ENCODE measurements around the gene TBXA2R.

Gene TBXA2R

GRCh38 chr19:3619631-3620012 lies 12.9 kb upstream of the TBXA2R start:
- no peak for DNase-seq (ENCODE audit: low read depth)

GRCh38 chr19:3618811-3619630 lies 12.3 kb upstream of the TBXA2R start:
- no peak for DNase-seq (ENCODE audit: low read depth)

DNA sequence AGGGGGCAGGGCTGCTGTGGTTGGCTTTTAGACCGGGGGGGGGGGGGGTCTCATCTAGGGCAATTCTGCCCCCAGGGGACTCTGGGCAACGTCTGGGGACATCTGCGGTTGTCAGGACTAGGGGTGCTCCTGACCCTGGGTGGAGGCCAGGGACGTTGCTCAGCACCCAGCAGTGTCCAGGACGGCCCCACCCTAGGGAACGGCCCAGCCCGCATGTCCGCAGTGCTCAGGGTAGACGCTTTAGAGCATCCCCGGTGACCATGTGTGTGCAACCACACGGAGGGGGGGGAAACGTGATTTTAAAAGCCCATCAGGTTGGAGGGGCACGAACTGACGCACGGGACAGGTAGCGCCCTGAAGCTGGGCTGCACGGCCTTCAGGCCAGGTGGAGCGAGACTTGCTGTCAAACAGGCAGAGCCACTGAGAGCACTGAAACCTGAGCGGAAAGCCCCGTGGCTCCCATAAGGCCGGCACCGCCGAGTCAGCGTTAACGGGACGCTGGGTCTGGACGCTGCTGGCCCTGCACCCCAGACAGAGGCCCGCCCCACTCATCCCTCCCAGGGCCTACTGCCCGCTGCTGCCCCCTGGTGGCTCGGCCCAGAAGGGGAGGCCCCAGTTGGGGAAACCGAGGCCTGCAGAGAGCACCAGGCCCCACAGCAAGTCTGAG lies 11.6 kb upstream of the TBXA2R start:
- DNase-seq (ENCODE audit: low read depth), result peak; percentile 34

GRCh38 chr19:3617463-3617862 lies 10.8 kb upstream of the TBXA2R start:
- no peak for DNase-seq (ENCODE audit: low read depth)

DNA sequence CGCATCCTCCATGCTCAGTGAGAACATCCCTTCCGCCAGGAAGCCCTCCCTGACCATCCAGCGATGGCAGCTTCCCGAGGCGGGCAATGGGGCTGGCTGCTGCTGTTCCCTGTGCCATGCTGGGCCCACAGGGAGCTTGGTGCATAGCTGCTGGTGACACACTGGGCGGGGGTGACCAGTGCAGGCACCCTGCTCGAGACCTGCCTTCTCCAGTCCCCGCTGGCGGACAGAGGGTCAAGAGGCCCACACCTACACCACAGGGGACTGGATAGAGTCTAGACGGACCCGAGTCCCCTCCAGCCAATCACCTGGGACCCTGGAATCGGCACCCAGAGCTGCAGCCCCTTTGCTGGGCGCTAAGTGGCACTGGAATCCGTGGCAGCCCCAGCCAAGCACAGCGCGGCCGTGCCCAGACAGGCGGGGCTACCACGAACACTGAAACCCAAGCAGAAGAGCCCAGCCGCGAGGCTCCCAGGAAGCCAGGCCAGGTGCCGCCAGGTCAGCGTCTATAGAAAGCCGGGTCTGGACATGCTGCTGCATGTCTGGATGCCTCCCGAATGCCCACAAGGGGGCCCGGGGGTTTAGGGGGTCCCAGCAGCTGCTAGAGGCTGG lies 9.0 kb upstream of the TBXA2R start:
- no peak for DNase-seq (ENCODE audit: low read depth)

DNA sequence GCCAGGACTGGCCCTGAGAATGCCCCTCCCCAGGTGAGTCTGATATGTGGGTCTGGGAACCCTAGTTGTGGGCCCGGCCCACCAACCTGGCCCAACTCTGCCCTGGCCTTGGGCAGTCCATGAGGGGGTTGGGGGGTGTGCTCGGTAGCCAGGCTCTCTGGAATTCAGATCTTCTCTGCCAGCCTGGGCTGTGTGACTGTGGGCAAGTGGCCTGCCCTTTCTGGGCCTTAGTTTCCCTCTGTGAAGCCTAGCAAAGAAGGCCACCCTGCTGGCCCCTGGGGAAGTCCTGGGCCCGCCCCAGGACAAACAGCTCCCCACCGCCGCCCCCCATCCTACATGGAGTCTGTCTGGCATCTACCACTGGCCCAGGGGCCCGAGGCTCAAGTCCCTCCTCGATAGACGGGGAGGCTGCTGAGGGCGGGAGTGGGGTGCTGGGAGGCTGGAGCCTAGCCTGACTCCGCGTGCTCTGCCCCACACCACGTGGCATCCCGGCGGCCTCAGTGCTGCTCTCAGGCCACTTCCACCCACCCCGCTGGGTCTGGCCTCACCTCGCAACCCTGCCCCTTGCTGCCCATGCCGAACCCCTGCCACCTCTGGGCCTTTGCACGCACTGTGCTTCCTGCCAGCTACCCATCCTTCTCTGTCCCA lies 8.3 kb upstream of the TBXA2R start:
- DNase-seq (ENCODE audit: low read depth), result no peak

GRCh38 chr19:3613818-3614661 lies 7.4 kb upstream of the TBXA2R start:
- no peak for DNase-seq (ENCODE audit: low read depth)

DNA sequence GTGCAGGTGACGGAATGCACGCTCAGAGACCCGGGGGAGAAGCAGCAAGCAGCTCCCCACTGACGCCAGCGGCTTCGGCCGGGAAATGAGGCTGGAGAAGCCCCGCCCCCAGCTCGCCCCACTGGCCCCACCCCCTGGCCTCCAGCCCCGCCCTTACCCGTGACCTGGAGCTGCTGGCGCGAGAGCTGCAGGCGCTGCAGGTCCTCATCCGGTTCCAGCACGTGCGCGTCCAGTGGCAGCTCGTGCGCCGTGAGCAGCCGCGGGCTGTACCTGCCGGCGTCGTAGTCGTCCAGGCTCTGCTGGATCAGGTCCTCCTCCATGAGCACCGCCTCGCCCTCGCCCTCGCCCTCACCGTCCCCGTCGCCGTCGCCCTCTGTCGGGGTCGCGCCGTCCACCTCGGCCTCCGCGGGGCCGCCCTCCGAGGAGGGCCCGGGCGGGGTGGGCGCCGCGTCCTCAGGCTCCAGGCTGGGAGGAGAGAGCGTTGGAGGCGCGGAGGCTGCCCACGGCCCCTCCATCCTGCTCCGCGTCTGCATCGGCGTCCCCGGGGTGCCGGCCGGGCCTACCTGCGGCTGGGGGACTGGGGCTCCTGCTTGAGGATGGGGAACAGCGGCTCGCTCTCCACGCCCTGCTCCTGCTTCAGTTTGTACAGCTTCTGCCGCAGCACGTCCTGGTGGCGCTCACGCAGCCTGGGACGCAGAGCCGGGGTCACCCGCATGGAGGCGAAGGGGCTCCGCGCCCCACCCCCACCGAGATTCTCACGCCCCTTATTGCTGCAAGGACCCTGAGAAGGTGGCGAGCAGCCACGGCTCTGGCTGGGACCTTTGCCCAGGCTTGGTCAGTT lies 6.4 kb upstream of the TBXA2R start:
- DNase-seq (ENCODE audit: low read depth), result no peak

DNA sequence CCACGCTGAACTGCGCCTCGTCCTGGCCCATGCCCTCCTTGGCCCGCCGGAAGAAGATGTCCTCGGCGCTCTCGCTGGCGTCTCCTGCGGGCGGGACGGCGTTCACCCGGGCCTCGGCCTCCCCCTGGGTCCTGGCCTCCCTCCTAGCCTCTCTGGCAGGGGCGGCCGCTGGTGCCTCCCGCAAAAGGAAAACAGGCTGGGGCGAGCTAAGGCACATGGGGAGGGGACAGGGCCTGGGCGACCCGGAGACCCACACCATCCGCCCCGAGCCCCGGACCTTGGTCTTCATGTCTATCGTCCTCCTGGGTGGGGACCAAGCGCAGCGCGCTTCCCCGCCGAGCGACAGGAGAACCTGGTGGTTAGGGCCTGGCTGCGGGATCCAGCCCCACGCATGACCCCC lies 5.7 kb upstream of the TBXA2R start:
- DNase-seq (ENCODE audit: low read depth), result no peak

DNA sequence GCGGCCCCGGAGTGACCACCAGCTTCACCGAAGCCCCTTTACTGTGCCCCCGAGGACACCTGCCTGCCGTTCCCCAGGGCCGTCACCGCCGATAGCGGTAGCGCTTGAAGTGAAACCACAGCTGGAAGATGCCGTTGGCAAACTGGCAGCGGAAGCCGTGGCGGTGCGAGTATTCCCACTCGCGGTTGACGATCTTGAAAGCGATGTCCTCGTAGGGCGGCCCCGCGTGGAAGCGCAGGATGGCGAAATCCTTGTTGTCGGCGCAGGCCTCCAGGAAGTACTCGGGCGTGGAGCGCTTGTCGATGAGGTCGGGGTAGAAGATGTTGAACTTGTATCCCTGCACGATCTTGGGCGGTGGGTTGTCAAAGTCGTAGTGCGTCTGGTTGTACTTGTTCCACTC lies 5.2 kb upstream of the TBXA2R start:
- DNase-seq (ENCODE audit: low read depth), result no peak

DNA sequence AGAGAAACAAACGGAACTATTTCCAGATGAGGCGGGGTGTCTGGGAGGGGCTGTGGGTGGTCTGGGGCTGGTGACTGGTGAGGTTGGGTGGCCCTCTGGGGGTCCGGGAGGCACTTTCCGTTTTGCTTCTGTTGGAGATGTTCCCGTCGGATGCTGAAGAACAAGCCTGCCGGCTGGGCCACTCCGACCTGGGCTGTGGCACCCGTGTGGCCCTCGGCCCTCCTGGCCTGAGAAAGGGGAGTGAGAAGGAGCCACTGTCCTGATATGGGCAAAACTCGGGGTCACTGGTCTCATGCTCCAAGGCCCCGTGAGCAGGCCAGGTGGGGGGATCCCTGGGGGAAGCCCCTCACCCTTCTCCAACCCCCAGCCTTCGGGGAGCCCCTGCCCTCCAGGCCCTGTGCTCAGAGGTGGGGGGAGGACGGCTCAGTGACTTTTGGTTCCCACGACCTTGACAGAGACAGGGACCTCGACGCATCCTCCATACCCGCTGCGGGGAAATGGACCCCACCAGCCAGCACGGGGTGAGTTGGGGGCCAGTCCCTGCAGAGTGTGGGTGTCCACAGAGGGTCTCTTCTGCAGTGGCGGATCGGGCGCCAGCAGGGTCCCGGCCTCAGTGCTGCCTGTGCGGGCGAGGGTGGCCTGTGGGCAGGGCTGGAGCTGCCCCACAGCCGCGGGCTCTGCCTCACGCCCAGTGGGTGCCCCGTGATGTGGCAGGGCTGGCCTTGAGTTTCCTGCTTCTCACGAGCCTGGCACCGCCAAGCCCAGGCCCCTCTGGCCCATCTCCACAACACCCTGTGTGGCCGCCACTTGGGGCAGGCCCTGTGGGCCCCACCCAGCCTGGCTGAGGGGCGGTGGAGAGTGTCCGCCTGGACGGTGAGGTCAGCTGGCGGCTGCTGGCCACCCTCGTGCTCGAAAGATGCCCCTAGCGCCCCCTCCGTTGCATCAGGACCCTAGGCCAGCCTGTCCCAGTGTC lies 4.4 kb upstream of the TBXA2R start:
- DNase-seq (ENCODE audit: low read depth), result no peak

DNA sequence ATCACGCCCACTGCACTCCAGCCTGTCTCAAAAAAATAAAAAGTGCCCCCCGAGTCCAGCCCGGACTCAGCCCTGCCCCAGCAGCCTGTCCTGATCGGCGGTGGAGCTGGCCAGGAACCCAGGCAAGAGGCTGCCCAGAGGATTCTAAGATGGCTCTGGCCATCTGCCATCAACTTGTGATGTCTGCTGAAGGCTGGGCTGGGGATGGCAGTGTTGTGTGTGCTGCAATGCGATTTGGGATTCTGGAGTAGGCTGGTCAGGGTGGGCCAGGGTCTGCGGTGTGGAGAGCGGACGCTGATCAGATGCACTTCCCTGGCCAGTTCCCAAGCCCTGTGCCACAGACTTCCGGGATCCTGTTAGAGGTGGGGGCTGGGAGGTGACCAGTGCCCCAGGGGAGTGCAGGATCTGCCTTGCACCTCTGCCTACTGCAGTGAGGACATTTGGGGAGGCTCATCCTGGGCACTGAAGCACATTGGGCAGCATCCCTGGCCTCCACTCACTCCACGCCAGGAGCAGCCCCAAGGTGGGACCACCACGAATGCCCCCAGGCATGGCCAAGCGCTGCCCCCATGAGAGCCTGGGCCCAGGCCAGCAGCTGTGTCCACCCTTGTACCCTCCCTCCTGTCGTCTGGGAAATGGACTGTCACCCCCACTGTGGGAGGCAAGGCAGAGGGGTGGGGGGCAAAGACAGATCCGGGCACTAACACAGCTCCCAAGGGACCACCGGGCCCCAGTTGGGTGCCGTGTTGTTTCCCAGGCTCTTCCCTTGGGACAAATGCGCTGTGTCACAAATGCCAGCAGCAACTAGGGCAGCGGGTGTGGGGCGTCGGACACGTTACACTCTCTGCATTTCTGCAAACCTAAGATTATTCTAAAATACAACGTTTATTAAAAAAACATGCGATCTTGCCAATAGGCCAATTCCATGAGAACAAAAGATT lies 3.4 kb upstream of the TBXA2R start:
- DNase-seq (ENCODE audit: low read depth), result no peak

GRCh38 chr19:3608750-3609322 lies 2.2 kb upstream of the TBXA2R start:
- no peak for DNase-seq (ENCODE audit: low read depth)

GRCh38 chr19:3608079-3608641 lies 1.5 kb upstream of the TBXA2R start:
- no peak for DNase-seq (ENCODE audit: low read depth)

GRCh38 chr19:3607303-3608078 lies 816 bp upstream of the TBXA2R start:
- no peak for DNase-seq (ENCODE audit: low read depth)

DNA sequence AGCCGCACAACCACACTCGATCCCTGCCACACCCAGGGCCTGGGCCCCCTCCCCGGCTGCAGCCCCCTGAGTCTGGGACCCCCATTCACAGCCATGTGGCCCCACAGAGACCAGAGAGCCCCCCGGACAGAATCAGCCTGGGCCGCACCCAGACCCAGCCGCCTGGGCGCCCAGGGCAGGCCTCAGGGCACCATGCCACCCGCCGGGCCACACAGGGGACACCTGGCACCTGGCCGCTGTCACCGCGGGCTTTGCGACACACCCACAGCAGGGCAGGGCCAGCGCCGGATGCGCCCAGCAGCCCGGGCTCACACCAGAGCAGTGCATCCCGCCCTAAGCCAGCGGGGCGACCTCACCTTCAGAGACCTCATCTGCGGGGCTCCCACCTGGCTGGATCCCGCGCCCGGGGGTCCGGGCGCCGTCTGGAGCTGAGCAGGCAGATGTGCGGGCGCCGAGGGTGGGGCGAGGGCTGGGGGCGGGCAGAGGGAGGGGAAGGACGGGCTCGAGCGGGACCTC lies 443 bp downstream of the TBXA2R start:
- no peak for DNase-seq (ENCODE audit: low read depth)

DNA sequence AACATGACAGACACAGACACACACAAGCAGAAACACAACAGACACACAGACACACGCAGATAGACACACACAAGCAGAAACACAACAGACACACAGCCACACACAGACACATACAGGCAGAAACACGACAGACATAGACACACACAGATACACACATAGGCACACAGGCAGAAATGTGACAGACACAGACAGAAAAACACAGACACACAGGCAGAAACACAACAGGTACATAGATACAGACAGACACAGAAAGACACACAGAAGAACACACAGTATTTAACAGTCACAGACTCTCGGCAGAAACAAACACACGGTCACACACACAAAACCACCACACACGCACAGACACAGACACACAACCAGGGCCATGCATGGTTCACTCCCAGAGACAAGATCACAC lies 905 bp downstream of the TBXA2R start:
- no peak for DNase-seq (ENCODE audit: low read depth)

Data from T follicular helper cell (primary cell).